GM18498 (cell line): ENCODE results near the gene CHRNA4.

Experiments
- ATAC-seq: cut with Tn5 transposase; IDR thresholded peaks from one replicate; pipeline ENCODE4 v1.9.1; 2021; ENCODE audit warnings: mild to moderate bottlenecking, moderate library complexity; ENCODE audit not compliant: unreplicated experiment

The CHRNA4 gene

GRCh38 chr20:63322146-63322932 is 38.8 kb downstream of the CHRNA4 start:
- ATAC-seq, result no peak

- no peak for ATAC-seq
Observed at GRCh38 chr20:63321148-63321831, 39.9 kb downstream of the CHRNA4 start.

DNA sequence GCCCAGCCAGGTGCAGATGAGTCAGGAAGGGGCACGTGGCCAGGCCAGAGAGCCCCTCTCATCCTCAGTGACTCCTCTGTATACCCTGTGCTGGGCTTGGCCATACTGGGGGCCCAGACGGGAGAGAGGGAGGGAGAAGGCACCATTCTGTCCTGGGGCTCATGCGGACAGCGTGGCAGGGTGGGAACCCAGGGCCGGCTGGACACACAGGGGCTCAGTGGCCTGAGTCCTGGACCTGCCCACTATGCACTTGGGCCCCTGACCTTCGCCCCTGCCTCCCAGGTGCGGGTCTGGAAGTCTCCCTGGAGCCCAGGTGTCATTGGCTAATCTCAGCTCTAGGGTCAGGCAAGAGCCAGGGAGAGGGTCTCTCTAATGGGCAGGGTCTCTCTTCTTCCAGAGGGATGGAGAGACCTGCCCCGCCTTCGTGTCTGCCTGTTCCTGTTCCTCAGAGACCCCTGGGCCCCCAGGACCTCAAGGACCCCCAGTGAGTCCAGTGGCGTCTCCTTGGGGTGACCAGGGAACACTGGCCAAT is 40.5 kb downstream of the CHRNA4 start:
- ATAC-seq, result no peak

- ATAC-seq, result no peak
Observed at GRCh38 chr20:63320041-63320511, 41.1 kb downstream of the CHRNA4 start.

DNA sequence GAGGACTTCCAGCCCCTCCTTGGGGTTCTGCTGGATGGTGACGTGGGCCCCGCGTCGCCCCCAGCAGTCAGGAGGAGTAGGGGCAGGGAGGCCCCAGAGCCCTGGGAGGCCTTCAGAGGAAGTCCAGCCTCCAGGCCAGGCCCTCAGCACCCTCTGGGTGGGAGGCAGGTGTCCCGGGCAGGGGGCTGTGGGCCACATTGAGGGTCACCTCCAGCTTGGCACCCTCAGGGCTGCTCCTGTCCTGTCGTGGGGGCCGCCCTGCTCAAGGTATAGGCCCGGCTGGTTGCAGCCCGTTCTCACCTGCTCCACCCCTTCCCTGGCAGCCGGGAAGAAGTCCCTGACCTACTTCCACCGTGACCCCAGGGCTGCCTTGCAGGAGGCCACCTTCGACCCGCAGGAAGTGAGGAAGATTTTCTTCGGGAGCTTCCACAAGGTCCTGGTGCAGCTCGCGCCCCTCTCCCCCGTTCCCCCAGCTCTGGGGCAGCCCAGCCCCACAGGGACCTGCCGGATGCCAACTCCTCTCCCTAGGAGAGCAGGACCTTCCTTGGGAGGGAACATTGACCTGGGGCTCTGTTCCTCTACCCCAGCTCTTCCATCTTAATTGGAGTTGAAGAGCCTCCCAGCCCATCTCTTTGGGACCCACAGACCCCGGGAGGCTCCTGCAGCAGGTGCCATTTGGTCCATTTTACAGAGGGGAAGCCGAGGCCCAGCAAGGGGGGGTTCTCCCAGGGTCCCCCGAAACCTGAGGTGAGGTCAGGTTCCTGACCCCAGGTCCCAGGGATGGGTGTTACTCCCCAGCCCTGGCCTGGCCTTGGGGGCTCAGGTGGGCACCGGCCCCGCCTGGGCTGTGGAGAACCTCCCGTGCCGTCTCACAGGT is 41.7 kb downstream of the CHRNA4 start:
- no peak for ATAC-seq

GRCh38 chr20:63318391-63319163 is 42.6 kb downstream of the CHRNA4 start:
- ATAC-seq, result no peak

DNA sequence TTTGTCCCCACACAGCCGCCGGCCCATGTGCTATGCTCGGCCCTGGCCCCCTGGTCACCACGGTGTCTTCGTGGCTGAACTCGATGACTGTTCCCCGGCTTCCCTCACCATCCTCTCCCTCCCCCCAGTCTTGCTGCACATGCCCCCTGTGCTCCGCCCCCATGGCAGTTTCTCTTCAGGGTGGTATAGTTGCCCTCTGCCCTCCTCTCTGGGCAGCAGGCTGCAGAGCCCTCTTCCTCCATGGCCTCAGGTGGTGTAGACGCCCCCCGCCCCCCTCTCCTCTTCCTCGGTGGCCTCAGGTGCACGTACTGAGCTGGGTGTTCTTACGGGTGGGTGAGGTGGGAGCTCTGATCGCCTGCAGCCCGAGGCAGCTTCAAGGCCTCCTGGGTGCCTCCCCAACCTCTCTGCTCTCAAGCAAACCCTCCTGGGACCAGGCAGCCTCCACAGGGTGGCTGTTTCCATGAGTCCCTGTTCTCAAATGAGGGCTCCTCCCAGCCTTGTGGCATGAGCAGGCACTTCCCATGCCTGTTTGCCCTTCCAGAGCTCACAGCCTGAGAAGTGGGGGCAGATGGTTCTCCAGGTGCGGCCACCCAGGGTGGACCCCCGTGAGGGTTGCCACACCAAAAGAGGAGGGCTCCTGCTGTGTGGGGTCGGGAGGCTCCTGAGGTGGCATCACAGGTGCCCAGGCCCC is 43.4 kb downstream of the CHRNA4 start:
- no peak for ATAC-seq

GRCh38 chr20:63317061-63317460 is 44.1 kb downstream of the CHRNA4 start:
- no peak for ATAC-seq

DNA sequence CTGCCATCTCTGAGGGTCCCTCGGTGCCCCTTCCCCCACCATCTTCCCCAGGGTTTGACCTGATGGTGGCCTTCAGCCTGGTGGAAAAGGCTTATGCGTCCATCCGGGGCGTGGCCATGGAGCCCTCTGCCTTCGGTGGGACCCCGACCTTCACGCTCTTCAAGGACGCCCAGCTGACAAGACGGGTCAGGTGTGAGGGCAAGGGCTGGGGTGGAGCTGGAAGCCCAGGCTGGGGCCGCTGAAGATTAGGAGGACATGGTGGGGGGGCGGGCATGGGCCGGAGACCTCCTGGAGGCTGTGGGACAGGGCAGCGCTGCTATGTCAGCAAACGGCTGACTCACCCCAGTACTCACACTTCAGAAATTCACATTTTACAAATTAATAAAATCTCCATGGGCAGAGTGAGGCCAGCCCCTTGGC is 44.6 kb downstream of the CHRNA4 start:
- ATAC-seq, result no peak

GRCh38 chr20:63315731-63316491 is 45.2 kb downstream of the CHRNA4 start:
- ATAC-seq, result no peak

GRCh38 chr20:63315240-63315689 is 45.9 kb downstream of the CHRNA4 start:
- ATAC-seq, result no peak

- no peak for ATAC-seq
Observed at GRCh38 chr20:63314566-63315239, 46.4 kb downstream of the CHRNA4 start.

GRCh38 chr20:63314015-63314471 is 47.1 kb downstream of the CHRNA4 start:
- no peak for ATAC-seq

GRCh38 chr20:63313349-63314014 is 47.7 kb downstream of the CHRNA4 start:
- no peak for ATAC-seq

- ATAC-seq, result no peak
Observed at GRCh38 chr20:63312690-63313348, 48.3 kb downstream of the CHRNA4 start.

DNA sequence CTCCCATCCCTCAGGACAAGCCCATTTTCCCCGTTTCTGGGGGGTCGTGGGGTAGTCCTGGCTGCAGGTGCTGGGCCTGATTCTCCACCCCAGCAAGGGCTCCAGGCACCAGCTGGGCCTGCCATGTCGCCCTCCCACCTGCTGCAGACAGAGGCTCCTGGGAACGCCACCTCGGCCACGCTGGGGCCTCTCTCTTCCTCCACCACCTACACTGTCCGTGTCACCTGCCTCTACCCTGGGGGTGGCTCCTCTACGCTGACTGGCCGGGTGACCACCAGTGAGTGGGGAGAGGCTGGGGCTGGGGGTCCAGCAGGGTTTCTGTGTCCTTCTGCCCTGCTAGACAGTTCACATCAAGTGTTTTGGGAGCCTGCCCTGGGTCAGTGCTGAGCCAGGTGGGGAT is 48.9 kb downstream of the CHRNA4 start:
- no peak for ATAC-seq

GRCh38 chr20:63311833-63312243 is 49.3 kb downstream of the CHRNA4 start:
- no peak for ATAC-seq
